Kidney capillary endothelial cell (primary cell): ENCODE data around the gene RAPGEF5.

Experiments
- DNase-seq: peaks from one replicate; pipeline ENCODE4 v3.0.0-alpha.2; 2018; ENCODE audit warnings: low spot score

Gene RAPGEF5, protein sequence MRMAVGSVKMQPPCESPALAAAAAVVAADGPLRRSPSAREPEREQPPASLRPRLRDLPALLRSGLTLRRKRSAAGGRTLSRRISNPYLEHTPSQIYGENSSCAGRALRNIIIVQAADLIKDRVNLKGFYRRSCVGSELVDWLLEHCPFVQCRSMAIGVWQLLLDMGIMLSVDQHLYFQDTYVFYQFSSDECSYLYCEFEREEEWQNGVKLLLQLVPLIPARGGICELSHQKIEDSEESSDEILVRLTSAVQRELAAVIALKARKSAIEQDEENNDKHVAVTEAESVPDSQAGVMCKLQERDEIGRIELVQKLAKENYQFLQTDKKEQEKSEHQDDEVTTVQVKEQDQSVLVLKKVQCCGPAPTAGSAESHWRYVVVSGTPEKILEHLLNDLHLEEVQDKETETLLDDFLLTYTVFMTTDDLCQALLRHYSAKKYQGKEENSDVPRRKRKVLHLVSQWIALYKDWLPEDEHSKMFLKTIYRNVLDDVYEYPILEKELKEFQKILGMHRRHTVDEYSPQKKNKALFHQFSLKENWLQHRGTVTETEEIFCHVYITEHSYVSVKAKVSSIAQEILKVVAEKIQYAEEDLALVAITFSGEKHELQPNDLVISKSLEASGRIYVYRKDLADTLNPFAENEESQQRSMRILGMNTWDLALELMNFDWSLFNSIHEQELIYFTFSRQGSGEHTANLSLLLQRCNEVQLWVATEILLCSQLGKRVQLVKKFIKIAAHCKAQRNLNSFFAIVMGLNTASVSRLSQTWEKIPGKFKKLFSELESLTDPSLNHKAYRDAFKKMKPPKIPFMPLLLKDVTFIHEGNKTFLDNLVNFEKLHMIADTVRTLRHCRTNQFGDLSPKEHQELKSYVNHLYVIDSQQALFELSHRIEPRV

DNA sequence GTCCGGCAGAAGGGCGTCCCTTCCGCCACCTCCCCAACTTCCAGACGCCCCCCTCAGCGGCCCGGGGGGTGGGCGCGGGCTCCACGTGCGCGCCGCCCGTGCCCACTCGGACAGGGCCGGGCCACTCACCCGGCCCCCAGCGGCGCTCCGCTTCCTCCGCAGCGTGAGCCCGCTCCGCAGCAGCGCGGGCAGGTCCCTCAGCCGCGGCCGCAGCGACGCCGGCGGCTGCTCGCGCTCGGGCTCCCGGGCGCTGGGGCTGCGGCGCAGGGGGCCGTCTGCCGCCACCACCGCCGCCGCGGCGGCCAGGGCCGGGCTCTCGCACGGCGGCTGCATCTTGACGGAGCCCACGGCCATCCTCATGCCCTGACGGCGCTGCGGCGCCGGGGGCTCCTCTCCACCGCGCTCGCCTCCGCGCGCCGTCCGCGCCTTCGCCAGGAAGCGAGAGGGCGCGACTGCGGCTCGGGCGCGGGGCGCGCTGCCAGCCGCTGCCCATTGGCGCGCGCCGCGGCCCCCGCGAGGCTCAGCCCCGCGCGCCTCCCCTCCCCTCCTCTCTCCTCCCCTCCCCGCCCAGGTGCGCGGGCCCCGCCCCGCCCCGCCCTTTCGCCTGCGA is at the start of gene RAPGEF5:
Gene RAPGEF5 (minus strand): TSS at position 454 of the 610 bp plus-strand sequence. CDS start 94 bp downstream, at position 360.
- no peak for DNase-seq

DNA sequence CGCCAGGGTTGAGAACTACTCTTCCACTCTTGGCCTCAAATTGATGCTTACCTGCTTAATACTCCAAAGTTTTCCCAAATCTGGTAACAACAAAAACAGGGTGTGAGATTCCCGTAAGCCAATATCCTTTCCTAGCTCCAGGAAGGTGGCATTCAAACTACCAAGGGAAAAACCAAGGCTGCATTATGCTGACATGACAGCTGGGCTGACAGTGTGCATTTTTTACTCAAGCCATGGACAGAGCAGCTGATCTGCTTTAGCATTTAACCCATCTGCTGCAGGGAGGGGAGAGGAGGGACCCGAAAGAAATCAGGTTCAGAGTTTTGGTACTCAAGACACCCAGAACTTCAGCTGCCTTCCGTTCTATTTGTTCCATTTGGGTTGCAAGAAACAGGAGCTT is 49.8 kb upstream of the RAPGEF5 start:
- no peak for DNase-seq

DNA sequence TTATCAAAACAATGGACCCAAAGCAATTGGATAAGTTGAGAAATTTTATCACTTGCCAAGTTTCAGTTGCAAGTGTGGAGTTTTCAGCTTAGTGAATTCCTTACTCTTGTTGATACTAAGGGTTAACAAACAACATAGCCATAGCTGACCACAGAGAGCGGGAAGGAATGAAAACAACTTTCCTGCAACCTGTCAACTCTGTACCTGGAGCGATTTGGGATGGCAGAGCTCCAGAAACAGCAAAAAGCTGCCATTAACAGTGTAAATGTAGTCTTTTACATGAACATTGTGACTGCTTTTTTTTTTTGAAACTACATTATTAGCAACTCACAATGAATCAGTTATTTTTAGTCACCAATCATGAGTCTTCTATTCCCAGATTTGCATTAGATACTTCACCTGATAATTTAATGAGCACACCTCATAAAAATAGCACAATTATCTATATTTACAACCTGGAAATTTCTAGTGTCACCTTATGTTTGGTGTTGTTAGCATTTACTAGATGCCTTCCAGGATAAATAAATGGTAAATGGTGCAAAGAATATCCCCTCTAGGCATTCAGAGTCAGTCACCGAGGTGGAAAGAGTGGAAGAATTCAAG is 47.6 kb upstream of the RAPGEF5 start:
- DNase-seq: no peak

DNA sequence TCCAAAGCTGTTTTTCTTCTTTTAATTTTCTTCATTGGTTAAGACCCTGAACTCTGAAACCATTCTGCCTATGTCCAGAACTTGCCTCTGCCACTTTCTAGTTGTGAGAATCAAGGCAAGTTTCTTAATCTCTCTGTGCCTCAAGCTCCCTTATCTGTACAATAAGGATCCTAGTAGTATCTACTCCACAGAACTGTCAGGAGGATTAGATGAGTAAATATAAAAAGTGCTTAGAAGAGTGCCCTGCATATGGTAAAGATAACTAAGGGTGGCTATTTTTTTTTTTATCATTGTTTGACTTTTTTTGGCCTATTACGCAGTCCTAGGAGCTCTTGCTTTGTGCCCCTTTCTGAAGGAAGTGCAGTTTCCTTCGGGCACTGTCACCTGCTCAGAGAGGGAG is 46.4 kb upstream of the RAPGEF5 start:
- no peak for DNase-seq

DNA sequence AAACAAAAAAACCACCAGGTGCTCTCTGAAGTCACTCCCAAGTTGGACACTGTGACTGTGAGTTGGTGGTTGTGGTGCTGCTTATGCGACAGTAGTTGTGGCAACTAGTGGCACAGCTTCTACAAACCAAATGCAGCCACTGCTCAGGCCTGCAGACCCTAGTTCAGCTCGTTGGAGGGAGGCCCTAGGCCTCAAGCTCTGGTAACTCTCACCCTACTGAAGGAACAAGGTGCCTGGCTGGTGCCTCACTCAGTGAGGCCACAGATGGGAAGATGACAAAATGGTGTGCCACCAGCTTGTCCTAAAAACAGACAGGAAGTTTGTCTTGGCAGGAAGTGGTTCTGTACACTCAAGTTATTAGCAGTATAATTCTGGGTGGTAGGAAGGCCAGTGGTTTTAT is 45.3 kb upstream of the RAPGEF5 start:
- no peak for DNase-seq

DNA sequence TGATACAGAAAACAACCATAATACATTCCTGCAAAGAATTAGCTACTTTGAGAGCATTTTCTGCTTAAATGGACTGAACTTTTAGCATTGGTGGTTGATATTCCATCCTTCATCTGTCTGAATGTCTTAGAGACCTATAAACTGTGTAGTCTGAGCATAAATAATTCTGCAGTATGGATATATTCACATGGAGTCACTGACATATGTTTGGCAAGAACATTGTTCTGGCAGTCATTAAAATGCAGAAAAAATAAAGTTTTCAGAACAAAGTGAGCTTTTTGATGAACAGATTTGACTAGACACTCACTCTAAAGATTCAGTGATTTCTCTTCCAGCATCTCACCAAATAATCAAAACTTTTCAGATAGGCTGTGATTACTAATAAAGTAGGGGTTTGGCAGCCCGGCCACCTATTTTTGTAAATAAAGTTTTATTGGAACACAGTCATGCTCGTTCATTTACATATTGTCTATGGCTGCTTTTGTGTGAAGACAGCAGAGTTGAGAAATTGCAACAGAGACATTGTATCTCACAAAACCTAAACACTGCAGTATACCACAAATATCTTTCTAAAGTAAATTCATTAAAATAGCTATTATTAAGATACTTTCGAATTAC is 44.1 kb upstream of the RAPGEF5 start:
- no peak for DNase-seq

DNA sequence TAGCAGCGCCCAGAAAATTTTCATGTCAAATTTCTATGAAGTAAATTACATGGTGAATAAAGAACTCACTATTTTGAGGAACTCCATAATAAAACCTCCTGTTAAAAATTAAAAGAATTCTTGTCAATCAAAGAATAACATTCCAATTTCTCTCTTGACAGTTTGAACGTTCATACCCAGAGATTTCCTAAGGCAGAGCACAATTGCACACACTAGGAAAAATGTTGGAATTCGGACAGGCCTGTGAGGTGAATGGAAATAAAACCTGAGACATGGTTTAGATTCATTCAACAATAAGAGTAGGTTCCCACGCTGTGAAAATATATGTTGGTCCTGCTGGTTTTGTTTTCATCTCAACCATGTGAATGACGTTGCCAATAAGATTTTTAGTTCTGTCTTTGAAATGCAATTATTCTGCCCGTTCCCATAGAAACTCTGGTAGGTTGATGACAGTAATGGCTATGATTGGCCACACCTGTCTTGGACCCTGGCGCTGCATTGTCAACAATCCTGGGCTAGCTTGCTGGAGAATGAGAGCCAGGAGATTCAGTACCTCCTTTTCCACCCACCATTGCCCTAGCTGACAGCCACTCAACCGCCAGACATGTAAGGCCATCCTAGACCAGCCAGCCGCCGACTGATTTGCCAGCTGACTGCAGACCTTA is 43.3 kb upstream of the RAPGEF5 start:
- DNase-seq: no peak

DNA sequence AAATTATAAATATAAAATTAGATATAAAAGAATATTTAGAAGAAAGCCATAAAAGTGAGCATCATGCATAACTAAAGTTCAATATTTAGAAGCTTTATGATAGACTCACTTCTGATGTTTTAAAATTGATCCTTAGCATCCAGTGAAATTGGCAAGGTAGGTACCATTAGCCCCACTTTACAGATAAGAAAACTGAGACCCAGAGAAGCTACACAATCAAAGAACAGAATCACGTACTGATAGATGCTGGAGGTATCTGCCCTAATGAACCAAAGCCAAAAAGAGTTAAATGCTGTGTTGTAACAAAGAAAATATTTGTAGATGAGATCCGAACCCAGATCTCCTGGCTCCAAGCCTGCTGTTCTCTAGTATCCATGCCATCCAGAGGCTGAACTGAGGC is 42.6 kb upstream of the RAPGEF5 start:
- DNase-seq: no peak

DNA sequence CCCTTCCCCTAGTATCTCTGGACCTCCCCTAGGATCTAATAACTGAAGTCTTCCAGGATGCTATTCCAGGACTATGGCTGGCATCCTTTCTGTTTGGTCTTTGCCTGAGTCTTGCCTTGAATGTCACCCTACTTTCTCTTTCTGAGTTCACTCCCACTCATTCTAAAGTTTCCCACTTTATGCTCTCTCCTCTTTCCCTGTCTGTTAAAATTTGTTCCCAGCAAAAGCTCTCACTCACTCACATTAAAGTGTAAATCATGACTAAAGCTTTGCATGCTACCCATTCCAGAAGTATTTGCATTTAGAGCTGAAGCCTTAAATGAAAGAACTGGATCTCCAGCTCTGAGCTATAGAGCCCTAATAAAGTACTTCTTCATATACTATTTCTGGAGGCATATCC is 42.1 kb upstream of the RAPGEF5 start:
- no peak for DNase-seq

DNA sequence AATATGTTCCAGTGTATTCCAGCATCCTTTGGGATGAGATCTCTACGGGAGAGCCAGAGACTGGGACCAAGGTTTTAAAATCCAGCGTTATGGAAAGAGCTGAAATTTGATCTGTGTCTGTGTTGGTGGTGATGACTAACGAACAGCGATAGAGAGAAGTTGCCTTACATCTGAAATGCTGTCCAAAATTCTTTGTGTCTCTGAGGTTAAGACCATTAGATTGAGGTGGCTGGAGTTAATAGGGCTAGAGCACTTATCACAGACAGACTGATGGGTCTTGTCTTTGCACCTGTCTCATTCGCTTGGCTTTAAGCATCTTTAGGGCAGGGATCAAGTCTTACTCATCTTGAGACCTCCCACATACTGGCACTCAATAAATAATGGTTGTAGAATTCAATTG is 41.0 kb upstream of the RAPGEF5 start:
- no peak for DNase-seq

DNA sequence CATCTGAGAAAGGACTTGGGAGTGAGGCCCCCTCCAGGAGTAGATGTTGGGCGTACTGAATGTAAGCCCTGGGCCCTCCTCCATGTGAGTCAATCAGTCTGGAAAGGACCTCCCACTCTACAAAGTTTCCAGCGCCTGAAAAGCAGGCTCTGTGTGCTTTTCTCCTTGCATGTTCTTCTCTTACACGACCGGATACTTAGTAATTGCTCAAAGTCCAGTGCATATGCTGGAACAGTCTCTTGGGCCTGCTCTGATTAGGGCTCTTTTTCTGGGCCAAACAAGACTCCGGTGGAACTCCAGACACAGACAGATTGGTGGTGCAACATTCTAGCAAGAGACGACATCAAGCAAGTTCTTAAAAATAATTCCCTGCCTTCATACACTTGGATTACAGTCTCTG is 38.3 kb upstream of the RAPGEF5 start:
- DNase-seq: no peak

DNA sequence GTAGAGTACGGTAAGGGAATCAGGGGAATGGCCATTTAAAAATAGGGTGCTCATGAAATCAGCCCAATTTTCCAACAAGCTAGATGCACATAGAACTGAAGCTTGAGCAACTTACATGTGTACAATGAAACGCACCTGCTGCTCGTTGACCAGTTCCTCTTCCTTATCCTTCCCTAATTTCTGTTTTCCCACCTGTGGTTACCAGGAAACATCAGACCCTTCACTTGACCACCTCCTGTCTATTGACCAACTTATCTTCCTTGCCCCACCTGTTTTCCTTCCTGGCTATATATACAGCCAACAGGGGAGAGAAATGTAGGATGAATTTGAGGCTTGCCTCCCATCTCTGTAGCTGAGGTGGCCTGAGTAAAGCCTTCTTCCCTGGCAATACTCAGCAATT is 37.8 kb upstream of the RAPGEF5 start:
- no peak for DNase-seq

DNA sequence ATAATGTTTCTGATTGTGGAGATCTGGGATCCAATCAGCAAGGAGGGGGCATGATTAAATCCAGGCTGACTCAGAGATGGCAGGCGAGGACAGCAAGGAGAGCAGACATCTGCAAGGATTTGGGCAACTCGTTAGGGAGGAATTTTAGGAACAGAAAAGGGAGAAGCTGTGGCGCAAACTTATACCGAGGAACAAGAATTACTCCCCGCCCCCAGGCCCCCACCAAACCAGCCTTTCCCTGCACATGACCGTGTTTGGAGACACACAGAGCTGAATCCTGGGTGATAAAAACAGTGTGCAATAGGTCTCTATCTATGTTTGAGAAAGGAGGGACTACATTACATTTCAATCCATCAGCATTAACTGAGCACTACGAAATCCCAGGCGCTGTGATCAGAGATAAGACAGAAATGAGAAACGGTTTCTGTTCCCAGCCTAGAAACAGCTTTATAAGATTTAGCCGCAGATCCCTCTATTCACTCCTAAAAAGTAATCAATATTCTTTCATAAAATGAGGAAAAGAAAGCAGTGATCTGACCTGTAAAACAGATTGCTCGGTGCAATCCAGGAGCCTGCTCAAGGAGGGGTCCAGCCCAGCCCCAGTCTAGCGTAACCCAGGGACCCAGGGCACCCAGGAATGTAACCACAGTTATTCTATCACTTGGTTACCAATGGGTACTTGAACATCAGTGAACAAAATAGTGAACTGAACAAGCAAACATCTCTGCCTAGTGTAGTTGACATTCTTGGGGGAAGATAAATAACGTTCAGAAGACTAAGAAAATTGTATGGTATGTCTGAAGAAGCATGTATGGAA is 37.2 kb upstream of the RAPGEF5 start:
- DNase-seq: no peak

DNA sequence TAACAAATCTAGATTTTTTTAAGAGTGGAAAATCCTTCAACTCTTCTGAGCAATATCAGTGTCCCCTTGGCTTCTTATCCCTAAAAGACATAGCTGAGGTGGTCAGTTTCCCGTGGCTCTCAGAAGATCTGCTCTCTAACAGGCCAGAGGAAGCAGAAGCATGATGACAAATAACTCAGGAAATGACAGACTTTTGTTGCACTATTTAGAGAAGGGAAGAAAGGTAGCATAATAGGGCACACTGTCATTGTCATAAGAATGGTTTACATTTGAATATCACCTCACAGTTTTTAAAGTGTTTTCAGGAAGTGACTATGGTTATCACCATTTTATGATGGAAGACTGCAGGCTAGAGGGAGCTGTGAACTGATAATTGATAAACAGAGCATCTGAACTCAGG is 33.6 kb upstream of the RAPGEF5 start:
- peak; percentile 89 for DNase-seq

DNA sequence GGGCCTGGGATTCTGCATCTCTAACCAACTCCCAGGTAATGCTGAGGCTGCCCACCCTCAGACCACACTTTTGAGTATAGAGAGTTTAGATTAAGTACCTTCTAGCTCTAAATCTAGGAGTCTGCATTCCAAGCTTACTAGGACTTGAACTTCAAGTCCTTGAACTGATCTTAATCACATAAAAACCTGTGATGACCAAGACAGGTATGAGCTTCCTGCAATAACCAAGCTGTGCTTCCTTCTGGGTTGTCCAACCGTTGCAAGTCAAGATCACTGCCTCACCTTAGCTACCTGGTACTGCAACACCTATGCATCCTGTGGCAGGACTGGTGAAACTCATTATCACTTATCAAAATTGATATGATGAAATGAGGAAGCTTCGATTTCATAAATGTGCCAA is 32.9 kb upstream of the RAPGEF5 start:
- DNase-seq: no peak

DNA sequence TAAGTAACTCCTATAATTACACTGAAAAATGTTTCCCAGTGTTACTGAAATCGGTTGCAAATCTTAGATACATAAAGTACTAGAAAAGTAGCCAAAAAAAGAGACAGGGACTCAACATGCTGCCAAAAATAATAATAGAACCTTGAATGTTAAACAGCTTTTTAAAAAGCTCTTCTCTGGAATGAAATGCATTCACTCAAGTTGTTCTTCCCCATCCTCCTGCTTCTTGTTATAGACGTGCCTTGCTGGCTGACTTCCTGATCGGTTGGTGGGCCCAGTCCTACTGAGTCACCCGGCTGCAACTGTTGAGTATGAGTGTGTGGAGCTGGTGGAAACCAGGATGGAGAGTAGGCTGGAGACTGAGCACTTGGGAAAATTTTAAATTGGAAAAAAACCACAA is 30.6 kb upstream of the RAPGEF5 start:
- peak; percentile 48 for DNase-seq

DNA sequence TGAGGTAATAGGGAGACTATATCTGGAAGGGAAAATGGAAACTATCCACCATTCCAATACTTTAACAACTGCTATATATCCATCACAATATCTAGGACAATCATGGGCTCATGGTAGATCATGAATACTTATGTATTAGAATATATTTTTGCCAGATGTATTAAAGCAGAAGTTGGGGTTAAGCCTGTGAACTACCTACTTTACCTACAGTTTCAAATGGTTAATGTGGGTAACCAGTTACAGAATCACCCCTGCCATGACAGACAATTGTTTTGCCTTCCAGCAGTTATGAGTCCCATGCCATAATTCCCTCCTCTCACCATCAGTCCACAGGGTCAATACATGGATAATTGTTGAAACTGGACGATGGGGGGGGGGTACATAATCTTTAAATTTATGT is 29.9 kb upstream of the RAPGEF5 start:
- DNase-seq: no peak

DNA sequence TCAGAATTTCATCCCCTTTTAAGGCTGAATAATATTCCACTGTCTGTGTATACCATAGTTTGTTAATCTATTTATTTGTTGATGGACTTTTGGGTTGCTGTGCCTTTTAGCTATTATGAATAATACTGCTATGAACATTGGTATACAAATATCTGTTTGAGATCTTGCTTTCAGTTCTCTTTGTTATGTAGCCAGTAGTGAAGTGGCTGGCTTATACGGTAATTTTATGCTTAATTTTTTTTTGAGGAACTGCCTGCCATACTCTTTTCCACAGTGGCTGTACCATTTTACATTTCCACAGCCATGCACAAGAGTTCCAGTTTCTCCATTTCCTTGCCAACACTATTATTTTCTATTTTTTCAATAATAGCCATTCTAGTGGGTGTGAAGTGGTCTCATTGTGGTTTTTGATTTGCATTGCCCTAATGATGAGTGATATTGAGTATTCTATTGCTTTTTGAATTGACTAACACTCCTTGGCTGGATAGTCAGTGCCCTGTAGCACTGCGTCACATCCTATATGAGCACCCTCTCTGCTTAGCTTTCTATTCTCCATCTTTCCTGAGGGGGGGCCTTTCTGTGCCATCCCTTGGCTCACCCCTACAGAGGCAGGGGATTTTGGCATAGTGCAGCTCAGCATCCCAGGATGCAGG is 29.4 kb upstream of the RAPGEF5 start:
- DNase-seq: no peak

DNA sequence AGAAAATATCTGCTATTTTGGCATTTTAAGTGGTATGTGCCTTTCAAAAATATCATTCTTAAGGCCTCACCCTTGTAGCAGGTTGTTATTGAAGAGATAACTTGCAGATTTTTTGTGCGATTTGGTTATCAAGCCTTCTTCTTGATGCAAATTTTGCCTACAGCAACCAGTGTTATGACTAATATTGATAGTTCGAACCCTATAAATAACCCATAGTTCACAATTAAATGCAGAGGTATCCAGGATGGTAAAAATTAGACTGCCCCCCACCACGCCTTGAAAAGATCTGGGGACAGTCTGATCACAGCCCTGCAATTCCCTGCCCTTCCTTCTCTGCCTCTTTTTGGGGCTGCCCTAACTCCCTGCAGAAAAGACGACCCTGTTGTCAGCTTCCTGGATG is 28.4 kb upstream of the RAPGEF5 start:
- DNase-seq: no peak

DNA sequence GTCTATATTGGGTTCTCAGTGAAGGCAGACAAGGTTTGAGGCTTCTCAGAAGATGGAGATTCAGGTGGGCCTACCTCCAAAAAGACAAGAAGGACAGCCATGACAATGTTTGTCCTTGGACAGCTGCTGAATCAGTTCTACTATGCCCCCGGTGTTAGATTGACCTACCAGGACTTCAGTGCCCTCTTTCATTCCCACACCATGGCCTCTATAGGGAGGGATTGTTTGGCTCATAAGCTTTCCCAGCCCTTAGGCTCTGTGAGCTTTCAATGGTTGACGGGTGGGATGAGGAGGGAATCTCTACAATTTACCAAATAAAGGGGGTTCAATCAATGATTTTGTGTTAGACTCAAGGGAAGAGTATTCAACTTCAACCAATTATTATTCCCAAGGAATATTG is 23.4 kb upstream of the RAPGEF5 start:
- DNase-seq: no peak
